ENCODE results near the gene ACSL5. TPM values are rescaled to one million over a fixed set of nuclear protein-coding genes. Genes with fewer than 3 reads are reported as not detected.

Gene ACSL5
- total RNA-seq, 2 experiments from 2014 or later = 30.1 to 32.9 TPM

DNA sequence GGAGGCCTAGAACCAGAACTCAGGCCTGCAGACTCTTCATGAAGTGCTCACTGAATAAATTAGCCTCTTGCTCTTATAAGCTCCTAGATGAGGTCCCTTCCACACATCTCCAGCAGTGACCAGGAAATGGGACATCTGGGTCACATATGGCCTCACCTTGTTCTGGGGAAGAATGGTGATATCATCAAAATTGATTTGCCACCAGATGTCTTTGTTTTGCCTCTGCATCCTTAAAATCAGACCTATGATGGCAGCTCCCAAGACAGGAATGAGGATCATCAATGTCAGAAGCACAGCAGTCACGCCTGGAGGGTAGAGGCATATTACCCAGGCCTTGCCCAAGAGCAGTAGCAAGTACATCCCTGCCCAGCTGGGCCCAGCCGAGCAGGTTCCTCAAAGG, 33.3 kb upstream of the ACSL5 start:
- Mint-ChIP-seq H3K36me3 (no peaks in the 10 kb centered on the region), H3K4me3 (no peak overlapping the region), H3K9me3 (no peaks in the 10 kb centered on the region), H3K27ac (no peak overlapping the region), H3K4me1 (ENCODE audit: low read depth) (peaks cover 3% of the 10 kb centered on the region), H3K27me3 (peaks cover 6% of the 10 kb centered on the region)
- DNase-seq = no peak
- CTCF ChIA-PET = no interaction called here
- intact Hi-C loops (cut with micrococcal nuclease) = no loop called here
- POLR2A ChIA-PET = no interaction called here

DNA sequence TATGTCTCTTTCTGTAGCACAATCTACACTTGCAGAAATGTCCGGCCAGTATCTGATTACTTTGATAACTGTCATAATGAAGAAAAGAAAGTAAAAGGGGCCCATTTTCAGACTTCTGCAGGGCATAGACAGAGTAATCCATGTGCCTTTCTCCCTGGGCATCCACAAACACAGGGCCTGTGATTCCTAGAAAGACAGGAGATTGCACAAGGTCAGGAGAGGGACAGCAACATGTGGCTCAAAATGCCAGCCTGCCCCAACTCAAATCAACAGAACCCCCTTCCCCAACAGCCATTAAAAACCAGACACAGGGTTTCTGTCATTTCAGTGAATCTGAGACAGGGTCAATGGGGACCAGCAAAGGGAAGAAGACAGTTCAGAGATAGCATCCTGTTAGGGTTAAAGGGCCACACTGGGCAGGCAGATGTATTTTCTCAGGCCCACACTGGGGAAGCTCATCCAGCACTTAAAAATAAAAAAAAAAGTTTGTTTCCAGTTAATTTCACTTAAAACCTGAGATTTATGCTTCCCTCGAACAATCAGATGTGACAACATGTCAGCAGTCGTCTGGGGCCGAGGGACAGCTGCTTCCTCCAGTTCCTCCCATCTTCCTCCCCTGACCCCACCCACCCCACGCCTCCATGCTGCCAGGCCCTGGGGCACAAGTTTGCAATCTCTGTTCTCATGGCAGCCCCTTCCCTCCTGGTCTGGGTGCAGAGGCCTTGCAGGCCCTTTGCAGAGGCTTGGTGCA, 30.7 kb upstream of the ACSL5 start:
- CTCF ChIA-PET = interaction anchor here (0.7 kb wide), 1 partner anchor 12 kb away, joined by 3 read pairs; no protein-coding TSS in a partner anchor
- Mint-ChIP-seq H3K27ac (no peak overlapping the region), H3K36me3 (no peaks in the 10 kb centered on the region), H3K4me1 (ENCODE audit: low read depth) (no peaks in the 10 kb centered on the region), H3K9me3 (no peaks in the 10 kb centered on the region), H3K4me3 (no peak overlapping the region), H3K27me3 (no peaks in the 10 kb centered on the region)
- intact Hi-C loops (cut with micrococcal nuclease) = no loop called here
- DNase-seq = no peak
- POLR2A ChIA-PET = no interaction called here

DNA sequence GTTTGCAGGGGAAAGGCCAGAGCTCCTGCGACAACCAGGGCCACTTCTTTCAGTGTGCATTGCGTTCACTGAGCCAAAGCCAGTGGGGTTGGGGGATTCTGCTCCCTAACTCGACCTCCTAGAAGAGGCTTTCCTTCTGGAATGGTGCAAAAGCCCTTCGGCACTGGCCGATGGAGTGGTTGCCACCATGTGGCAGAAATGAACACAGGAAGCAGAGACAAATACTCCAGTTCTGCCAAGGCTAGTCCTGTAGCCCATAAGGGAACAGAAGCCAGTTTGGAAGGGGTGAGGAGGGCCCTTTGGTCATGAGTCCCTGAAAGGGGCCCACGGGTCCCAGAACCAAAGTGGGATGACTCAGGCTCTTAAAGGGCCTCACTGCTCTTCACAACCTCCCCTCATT, 29.7 kb upstream of the ACSL5 start:
- H3K27me3 Mint-ChIP-seq = no peaks in the 10 kb centered on the region
- intact Hi-C loops (cut with micrococcal nuclease) = no loop called here
- H3K36me3 Mint-ChIP-seq = no peaks in the 10 kb centered on the region
- no peak overlapping the region for H3K27ac Mint-ChIP-seq
- DNase-seq = no peak
- ChIA-PET CTCF (no interaction called here), POLR2A (no interaction called here)
- H3K9me3 Mint-ChIP-seq = no peaks in the 10 kb centered on the region
- no peak overlapping the region for H3K4me3 Mint-ChIP-seq
- no peaks in the 10 kb centered on the region for H3K4me1 Mint-ChIP-seq (ENCODE audit: low read depth)

DNA sequence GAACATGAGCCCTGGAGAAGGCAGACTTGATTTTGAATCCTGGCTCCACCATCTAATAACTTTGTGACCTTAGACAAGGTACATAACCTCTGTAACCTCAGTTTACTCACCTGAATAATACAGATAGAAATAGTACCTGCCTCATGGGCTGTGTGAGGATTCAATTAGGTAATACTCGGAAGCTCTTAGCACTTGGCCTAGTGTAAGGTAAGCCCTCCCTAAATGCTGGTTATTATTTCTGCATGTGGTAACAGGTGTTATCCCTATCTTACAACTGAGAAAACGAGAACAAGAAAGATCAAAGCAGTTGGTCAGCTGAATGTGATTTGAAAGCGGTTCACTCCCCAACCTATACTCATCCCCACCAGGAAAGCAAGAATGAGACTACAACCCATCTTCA, 28.7 kb upstream of the ACSL5 start:
- Mint-ChIP-seq H3K4me1 (ENCODE audit: low read depth) (no peaks in the 10 kb centered on the region), H3K27me3 (no peaks in the 10 kb centered on the region), H3K9me3 (no peaks in the 10 kb centered on the region), H3K36me3 (no peaks in the 10 kb centered on the region), H3K27ac (no peak overlapping the region), H3K4me3 (no peak overlapping the region)
- no peak for DNase-seq
- ChIA-PET CTCF (no interaction called here), POLR2A (no interaction called here)
- intact Hi-C loops (cut with micrococcal nuclease) = no loop called here

DNA sequence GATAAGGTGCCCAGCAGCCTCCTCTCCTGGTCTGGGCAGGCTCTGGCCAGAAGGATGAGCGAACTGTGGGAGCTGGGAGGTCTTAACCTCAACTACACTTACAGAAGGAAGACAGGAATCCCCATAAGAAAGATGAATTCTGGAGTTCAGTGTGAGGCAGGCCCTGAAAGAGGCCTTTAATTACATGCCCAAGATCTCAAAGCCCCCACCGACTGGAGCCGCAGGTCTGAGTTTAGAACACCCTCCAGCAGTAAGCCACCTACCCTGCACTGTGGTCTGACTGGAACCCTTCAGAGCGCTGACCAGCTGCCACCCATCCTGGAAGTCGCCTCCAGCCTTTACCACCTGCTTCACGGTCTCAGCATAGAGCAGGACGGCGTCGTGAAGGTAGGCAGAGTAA, 28.2 kb upstream of the ACSL5 start:
- ChIA-PET POLR2A (no interaction called here), CTCF (no interaction called here)
- no peak overlapping the region for H3K4me3 Mint-ChIP-seq
- no peaks in the 10 kb centered on the region for H3K27me3 Mint-ChIP-seq
- intact Hi-C loops (cut with micrococcal nuclease) = no loop called here
- no peaks in the 10 kb centered on the region for H3K4me1 Mint-ChIP-seq (ENCODE audit: low read depth)
- no peak for DNase-seq
- H3K36me3 Mint-ChIP-seq = no peaks in the 10 kb centered on the region
- no peaks in the 10 kb centered on the region for H3K9me3 Mint-ChIP-seq
- H3K27ac Mint-ChIP-seq = no peak overlapping the region

DNA sequence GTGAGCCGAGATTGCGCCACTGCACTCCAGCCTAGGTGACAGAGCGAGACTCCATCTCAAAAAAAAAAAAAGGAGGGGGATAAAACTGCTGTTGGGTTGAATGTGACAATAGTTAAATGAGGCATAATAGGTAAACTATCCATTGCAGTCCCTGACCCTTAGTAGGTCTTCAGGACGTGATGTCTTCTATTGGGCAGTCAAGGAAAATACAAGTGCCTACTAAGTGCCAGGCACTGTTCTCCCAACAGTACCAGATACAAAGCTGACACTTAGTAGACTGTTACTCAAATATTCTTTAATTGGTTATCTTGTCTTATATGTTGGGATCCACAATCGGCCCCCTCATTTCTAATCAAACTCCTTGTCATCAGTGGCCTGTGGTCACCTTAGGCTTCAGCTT, 27.1 kb upstream of the ACSL5 start:
- no peaks in the 10 kb centered on the region for H3K9me3 Mint-ChIP-seq
- no peak overlapping the region for H3K4me3 Mint-ChIP-seq

DNA sequence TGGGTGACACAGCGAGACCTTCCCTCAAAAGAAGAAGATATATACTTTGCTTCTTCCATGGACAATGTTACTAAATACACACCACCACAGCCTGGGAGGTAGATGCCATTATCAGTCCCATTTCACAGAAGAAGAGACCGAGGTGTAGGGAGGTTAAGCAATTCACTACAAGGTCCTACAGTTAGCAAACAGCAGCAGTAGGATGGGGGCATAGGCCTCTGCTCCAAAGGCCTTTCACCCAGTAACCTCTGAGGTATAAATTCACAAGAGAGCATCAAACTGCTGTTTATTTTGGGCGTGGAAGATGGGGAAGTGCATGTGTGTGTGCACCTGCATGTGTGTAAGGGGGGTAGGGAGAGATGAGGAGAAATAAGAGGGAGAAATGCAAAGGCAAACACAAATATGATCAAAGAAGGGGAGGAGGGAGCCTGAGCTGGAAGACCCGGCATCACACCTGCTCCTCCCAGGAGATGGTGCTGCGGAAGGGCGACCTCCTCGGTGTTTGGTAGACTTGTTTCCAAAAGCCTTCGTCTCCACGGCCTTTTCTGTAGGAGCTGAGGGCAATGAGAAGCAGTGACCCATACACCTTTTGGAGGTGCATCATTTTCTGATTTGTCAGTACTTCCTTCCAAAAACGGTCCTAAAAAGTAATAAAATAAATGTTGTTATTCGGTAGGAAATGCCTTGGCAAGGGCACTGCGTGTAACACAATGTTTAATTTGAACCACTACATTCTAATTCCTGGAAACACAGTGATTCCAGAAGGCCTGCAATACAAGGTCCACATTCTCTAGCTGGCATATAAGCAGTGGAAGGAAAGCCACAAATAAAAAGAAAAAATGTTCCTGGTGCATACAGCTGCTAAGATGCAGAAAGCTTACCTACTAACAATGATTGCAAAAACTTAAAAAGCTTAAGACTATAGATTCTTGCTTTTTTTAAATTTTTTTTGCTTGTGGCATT, 25.9 kb upstream of the ACSL5 start:
- Mint-ChIP-seq H3K4me3 (no peak overlapping the region), H3K36me3 (no peaks in the 10 kb centered on the region), H3K9me3 (no peaks in the 10 kb centered on the region), H3K27ac (no peak overlapping the region), H3K27me3 (no peaks in the 10 kb centered on the region), H3K4me1 (ENCODE audit: low read depth) (no peaks in the 10 kb centered on the region)
- DNase-seq = no peak
- intact Hi-C loops (cut with micrococcal nuclease) = no loop called here
- CTCF ChIA-PET = interaction anchor here (0.6 kb wide), 1 partner anchor 16 kb away, joined by 3 read pairs; no protein-coding TSS in a partner anchor
- POLR2A ChIA-PET = no interaction called here

More for the DNA sequence above, 27.1 kb upstream of the ACSL5 start:
- Mint-ChIP-seq H3K4me1 (ENCODE audit: low read depth) (no peaks in the 10 kb centered on the region), H3K27ac (no peak overlapping the region), H3K36me3 (no peaks in the 10 kb centered on the region), H3K27me3 (no peaks in the 10 kb centered on the region)
- DNase-seq = no peak
- intact Hi-C loops (cut with micrococcal nuclease) = no loop called here
- ChIA-PET CTCF (no interaction called here), POLR2A (no interaction called here)

DNA sequence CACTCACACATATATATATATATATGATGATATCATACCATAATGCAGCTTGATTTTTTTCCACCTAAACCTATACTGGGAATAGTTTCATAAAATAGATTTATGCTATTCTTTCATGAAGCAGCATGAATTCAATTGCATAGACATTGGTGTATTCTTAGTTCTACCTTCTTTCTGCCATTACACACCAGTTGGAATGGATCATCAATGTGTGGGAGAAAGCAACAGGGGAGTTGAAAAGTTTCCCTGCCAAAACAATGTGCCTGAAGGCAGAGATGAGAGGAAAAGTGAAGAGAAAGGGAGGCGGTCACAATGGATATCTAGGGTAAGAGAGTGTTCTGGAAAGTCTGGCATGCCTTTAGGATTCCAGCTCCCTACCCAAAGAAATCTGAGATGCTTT, 25.2 kb upstream of the ACSL5 start:
- Mint-ChIP-seq H3K27ac (no peak overlapping the region), H3K4me3 (no peak overlapping the region), H3K4me1 (ENCODE audit: low read depth) (no peaks in the 10 kb centered on the region), H3K27me3 (no peaks in the 10 kb centered on the region), H3K9me3 (no peaks in the 10 kb centered on the region), H3K36me3 (no peaks in the 10 kb centered on the region)
- intact Hi-C loops (cut with micrococcal nuclease) = no loop called here
- CTCF ChIA-PET = interaction anchor here (1.0 kb wide), 1 partner anchor 40 kb away, joined by 3 read pairs; no protein-coding TSS in a partner anchor
- POLR2A ChIA-PET = no interaction called here
- DNase-seq = no peak

DNA sequence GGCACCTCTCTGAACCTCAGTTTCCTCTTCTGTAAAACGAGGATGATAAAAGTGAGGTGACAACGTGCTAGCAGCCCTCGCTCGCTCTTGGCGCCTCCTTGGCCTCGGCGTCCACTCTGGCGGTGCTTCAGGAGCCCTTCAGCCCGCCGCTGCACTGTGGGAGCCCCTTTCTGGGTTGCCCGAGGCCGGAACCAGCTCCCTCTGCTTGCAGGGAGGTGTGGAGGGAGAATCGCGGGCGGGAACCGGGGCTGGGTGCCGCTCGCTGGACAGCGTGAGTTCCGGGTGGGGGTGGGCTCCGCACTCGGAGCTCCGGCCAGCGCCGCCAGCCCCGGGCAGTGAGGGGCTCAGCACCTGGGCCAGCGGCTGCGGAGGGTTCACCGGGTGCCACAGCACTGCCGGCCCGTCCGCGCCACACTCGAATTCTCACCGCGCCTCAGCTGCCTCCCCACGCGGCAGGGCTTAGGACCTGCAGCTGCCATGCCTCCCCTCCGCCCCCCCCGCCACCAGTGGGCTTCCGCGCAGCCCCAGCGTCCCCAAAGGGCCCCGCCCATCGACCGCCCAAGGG, 24.3 kb upstream of the ACSL5 start:
- Mint-ChIP-seq H3K27me3 (no peaks in the 10 kb centered on the region), H3K4me3 (no peak overlapping the region), H3K27ac (no peak overlapping the region), H3K4me1 (ENCODE audit: low read depth) (no peaks in the 10 kb centered on the region), H3K9me3 (no peaks in the 10 kb centered on the region), H3K36me3 (no peaks in the 10 kb centered on the region)
- no peak for DNase-seq
- intact Hi-C loops (cut with micrococcal nuclease) = no loop called here
- POLR2A ChIA-PET = no interaction called here
- CTCF ChIA-PET = interaction anchor here (1.0 to 1.4 kb wide), 3 partner anchors 25 to 122 kb away, joined by 3 to 4 read pairs (median 3); no protein-coding TSS in a partner anchor

DNA sequence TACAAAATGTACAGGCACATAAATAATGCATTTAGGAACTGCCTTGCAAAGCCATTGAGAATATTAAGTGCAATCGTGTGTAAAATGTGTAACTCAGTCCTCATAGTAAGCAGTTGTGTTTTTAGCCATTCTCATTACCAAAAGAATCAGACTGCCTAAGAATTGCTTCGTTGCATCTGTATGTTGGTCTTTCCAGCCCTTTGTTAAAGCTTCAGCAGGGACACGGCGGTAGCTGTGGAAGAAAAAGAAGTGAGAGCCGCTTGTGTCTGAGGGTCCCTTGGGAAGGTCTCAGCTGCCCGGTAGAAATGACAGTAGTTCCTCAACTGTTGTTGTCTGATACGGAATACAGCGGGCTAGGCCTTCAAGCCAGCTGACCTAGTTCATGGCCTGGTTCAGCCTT, 22.8 kb upstream of the ACSL5 start:
- intact Hi-C loops (cut with micrococcal nuclease) = no loop called here
- no peaks in the 10 kb centered on the region for H3K36me3 Mint-ChIP-seq
- POLR2A ChIA-PET = no interaction called here
- no peaks in the 10 kb centered on the region for H3K9me3 Mint-ChIP-seq
- H3K4me3 Mint-ChIP-seq = no peak overlapping the region
- H3K27ac Mint-ChIP-seq = no peak overlapping the region
- CTCF ChIA-PET = interaction anchor here (1.4 to 1.8 kb wide), 2 partner anchors 24 to 83 kb away, joined by 3 to 7 read pairs; no protein-coding TSS in a partner anchor
- DNase-seq = no peak
- no peaks in the 10 kb centered on the region for H3K27me3 Mint-ChIP-seq
- no peaks in the 10 kb centered on the region for H3K4me1 Mint-ChIP-seq (ENCODE audit: low read depth)

DNA sequence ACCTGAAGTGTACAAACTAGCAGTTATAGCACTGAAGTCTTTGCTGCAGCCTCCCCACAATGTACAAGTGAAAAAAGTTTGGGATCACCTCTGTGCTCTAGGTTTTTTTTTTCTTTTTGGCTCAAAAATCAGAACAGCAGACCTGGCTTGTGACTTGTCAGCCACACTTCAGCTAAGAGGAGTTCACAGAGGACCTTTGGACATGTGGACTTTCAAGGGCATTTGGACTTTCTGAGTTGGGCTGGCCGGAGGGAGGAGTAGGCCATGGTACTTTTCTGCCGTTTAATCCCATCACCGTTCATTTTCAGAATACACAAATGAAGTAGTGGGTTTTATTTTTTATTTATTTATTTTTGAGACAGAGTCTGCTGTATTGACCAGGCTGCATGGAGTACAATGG, 21.9 kb upstream of the ACSL5 start:
- H3K4me1 Mint-ChIP-seq (ENCODE audit: low read depth) = no peaks in the 10 kb centered on the region
- intact Hi-C loops (cut with micrococcal nuclease) = no loop called here
- no peak overlapping the region for H3K27ac Mint-ChIP-seq
- H3K36me3 Mint-ChIP-seq = no peaks in the 10 kb centered on the region
- no peak overlapping the region for H3K4me3 Mint-ChIP-seq
- no peaks in the 10 kb centered on the region for H3K9me3 Mint-ChIP-seq
- CTCF ChIA-PET = interaction anchor here (1.8 kb wide), 1 partner anchor 83 kb away, joined by 7 read pairs; no protein-coding TSS in a partner anchor
- no peaks in the 10 kb centered on the region for H3K27me3 Mint-ChIP-seq
- DNase-seq = no peak
- POLR2A ChIA-PET = no interaction called here

DNA sequence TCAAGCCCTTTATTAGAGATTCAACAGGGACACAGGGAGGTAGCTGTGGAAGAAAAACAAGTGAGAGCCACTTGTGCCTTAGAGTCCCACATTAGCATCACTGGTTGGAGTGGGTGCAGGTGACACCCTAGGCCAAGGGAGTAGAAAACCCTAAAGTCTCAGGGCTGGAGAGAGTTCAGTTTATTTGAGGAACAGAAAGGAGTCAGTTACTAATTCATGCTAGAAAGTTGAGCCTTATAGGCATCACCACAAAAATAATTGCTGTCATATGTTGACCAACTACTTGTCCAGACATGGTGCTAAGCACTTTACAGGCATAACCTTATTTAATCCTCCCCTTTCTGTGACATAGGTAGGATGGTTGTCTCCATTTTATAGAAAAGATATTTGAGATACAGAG, 20.9 kb upstream of the ACSL5 start:
- no peak overlapping the region for H3K4me3 Mint-ChIP-seq
- DNase-seq = no peak
- no peaks in the 10 kb centered on the region for H3K27me3 Mint-ChIP-seq
- intact Hi-C loops (cut with micrococcal nuclease) = no loop called here
- ChIA-PET CTCF (no interaction called here), POLR2A (no interaction called here)
- H3K9me3 Mint-ChIP-seq = no peaks in the 10 kb centered on the region
- no peak overlapping the region for H3K27ac Mint-ChIP-seq
- H3K36me3 Mint-ChIP-seq = no peaks in the 10 kb centered on the region
- no peaks in the 10 kb centered on the region for H3K4me1 Mint-ChIP-seq (ENCODE audit: low read depth)

Measured in activated CD4-positive, alpha-beta memory T cell treated with anti-CD3 and anti-CD28 coated beads for 36 hours (primary cell).